Measurements from ENCODE around the gene ADCY10.

DNA sequence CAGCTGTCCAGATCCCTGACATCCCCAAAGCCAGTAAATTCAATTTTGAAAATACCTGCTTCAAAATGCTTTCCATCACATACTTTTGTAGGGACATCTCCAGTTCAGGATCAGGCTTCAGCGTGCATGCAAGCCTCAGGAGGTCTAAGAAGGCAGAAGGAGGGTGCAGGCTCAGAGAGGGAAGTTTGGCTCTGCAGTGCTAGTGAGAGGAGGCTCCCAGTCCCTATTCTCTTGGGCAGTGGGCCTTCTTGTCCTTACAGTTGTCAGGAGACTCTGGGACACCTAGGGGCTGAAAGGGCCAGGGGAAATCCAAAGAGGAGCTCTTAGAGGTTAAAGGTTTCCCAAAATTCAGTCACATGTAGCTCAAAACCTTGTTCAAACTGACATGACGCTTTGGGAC lies 20.1 kb downstream of the ADCY10 start:
- TF ChIP-seq POLR2A (IDR thresholded peaks at IDR 0.05), result no peak
- TF ChIP-seq, protein P1, sequence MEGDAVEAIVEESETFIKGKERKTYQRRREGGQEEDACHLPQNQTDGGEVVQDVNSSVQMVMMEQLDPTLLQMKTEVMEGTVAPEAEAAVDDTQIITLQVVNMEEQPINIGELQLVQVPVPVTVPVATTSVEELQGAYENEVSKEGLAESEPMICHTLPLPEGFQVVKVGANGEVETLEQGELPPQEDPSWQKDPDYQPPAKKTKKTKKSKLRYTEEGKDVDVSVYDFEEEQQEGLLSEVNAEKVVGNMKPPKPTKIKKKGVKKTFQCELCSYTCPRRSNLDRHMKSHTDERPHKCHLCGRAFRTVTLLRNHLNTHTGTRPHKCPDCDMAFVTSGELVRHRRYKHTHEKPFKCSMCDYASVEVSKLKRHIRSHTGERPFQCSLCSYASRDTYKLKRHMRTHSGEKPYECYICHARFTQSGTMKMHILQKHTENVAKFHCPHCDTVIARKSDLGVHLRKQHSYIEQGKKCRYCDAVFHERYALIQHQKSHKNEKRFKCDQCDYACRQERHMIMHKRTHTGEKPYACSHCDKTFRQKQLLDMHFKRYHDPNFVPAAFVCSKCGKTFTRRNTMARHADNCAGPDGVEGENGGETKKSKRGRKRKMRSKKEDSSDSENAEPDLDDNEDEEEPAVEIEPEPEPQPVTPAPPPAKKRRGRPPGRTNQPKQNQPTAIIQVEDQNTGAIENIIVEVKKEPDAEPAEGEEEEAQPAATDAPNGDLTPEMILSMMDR (IDR thresholded peaks at IDR 0.05), result no peak

Data from Peyer's patch (tissue), 4 donors.